Skin epidermis (tissue), 12 donors: ENCODE measurements around the gene PLA2G4A.
A peak's percentile ranks its signal among the peaks of the same experiment; 100 is the strongest.

Source experiments
- H3K27ac ChIP-seq, 21 experiments: fragments of 200-600 bp; sonication (generic) in 11 of 21; one replicate each; pipeline ENCODE4 v1.5.0; 2020; ENCODE audit warnings: mild to moderate bottlenecking in 3 of 21, inconsistent platforms in 2 of 21, moderate library complexity in 2 of 21
- H3K4me3 ChIP-seq, 7 experiments: fragments of 200-600 bp; sonication (generic) in 2 of 7; one replicate each; pipeline ENCODE4 v1.5.0; 2020; ENCODE audit warnings: inconsistent platforms in 2 of 7, mild to moderate bottlenecking in 2 of 7, moderate library complexity in 1 of 7

The PLA2G4A gene

GRCh38 chr1:186828611-186829454, at the start of gene PLA2G4A:
TSS of gene PLA2G4A (plus strand) at chr1:186828949. CDS start at chr1:186854355, 25,406 bp downstream.
- Histone ChIP-seq H3K27ac (peak within 1 kb of the TSS in 20 of 21 experiments; percentile 42 to 88 (median 75)), H3K4me3 (peak within 1 kb of the TSS; percentile 32 to 65 (median 55))

- H3K27ac ChIP-seq, result no peak overlapping the region
- no peak overlapping the region for H3K4me3 ChIP-seq
These were observed 48.7 kb upstream of the PLA2G4A start for GRCh38 chr1:186780076-186780475.

DNA sequence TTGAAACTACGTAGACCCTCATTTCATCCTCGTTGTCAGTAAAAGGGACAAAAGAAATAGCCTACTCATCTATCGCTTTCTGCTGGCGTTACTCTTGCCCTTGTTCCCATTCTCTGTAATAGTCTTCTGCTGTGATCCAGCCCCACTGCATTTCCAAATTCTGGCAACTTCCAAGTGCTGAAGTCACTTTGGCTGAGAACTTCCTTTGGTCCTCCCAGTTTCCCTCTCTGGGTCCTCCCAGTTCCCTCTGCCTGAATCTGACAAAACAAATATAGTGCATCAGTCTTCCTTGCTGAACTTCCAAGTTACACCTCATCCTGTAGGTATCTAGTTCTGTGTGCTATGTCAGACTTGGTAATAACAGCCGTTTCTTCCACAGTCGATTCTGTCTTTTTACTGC, 47.0 kb upstream of the PLA2G4A start:
- Histone ChIP-seq H3K4me3 (no peak overlapping the region), H3K27ac (peak overlapping the region in 1 of 21 experiments; percentile 48)

GRCh38 chr1:186782791-186783190, 46.0 kb upstream of the PLA2G4A start:
- peak overlapping the region in 1 of 21 experiments; percentile 75 for H3K27ac ChIP-seq
- H3K4me3 ChIP-seq, result no peak overlapping the region

GRCh38 chr1:186783193-186783592, 45.6 kb upstream of the PLA2G4A start:
- Histone ChIP-seq H3K4me3 (no peak overlapping the region), H3K27ac (peak overlapping the region in 2 of 21 experiments; percentile 34 to 75)

GRCh38 chr1:186785503-186785902, 43.2 kb upstream of the PLA2G4A start:
- Histone ChIP-seq H3K4me3 (no peak overlapping the region), H3K27ac (no peak overlapping the region)

DNA sequence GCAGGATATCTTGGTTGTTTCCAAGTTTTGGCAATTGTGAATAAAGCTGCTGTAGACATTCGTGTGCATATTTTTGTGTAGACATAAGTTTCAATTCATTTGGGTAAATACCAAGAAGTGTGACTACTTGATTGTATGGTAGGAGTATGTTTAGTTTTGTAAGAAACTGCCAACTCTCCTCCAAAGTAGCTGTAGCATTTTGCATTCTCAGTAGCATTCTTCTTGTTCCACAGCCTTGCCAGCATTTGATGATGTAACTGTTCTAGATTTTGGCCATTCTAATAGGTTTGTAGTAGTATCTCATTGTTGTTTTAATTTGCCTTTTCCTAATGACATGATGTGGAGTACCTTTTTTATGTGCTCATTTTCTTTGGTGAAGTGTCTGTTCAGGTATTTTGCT, 38.6 kb upstream of the PLA2G4A start:
- no peak overlapping the region for H3K4me3 ChIP-seq
- H3K27ac ChIP-seq, result no peak overlapping the region

DNA sequence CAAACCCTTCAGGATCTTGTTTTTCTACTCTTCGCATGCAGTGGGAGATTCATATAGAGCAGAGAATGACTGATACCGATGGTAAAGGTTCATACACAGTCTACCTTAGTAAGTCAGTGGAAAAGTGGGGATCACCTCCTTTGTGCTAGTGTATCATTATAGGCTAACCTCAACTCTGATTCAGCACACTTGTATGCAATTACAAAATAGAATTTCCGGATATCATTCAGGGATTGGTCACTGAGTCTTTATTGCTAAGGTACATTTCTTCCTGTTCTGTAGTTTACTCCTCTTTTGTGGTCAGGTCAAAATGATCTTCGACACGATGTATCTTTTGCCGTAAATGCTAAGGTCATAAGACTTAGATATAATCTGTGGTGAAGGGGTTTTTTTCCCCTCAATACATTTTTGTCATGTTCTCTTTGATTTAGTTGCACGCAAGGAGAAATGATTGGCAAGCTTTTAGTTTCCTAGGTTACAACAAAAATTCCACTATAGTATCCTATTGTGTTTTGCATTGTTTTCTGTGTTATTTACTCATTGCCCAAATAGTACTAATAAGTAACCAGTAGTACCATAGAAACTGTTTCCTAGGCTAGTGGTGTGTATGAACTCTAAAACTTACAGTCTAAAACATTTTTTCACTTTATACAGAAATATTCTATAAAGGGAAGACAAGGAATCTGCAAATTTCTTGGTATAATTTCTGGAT, 35.7 kb upstream of the PLA2G4A start:
- Histone ChIP-seq H3K4me3 (no peak overlapping the region), H3K27ac (no peak overlapping the region)

GRCh38 chr1:186793582-186793927, 35.2 kb upstream of the PLA2G4A start:
- Histone ChIP-seq H3K27ac (no peak overlapping the region), H3K4me3 (no peak overlapping the region)

DNA sequence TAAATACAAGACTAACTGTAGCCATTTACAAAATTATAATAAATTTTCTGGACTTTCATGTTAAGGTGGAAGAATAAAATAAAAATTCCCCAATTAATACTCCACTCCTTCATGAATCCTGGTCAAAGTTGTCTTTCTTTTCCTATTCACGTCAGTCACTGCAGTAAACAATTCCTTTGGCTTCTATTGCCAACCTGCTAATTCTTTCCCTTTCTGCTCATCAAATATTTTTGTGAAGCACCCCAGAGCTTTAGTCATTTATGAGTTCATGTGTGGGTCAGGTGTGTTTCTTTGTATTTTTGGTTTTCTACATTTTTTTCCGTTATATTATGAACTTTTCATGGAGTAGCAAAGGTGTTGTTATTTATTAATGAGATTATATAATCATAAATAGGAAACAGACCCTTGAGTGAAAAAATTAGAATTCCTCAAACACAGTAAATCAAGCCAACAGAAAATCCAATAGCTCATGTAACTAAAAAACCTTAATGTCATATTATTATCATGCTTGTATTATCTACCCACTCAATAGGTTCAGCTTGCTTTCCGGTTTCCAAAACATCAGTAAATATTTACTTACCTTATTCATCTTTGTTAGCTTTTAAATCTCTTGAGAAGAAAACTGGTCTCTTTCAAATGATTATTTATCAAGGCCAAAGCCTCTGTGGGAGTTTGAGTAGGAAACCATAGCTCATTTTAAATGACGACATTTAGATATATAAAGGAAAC, 29.6 kb upstream of the PLA2G4A start:
- no peak overlapping the region for H3K4me3 ChIP-seq
- no peak overlapping the region for H3K27ac ChIP-seq

GRCh38 chr1:186799689-186800054, 29.1 kb upstream of the PLA2G4A start:
- H3K4me3 ChIP-seq, result no peak overlapping the region
- H3K27ac ChIP-seq, result no peak overlapping the region

GRCh38 chr1:186802388-186802787, 26.4 kb upstream of the PLA2G4A start:
- H3K4me3 ChIP-seq, result no peak overlapping the region
- H3K27ac ChIP-seq, result no peak overlapping the region

GRCh38 chr1:186804679-186805078, 24.1 kb upstream of the PLA2G4A start:
- Histone ChIP-seq H3K27ac (no peak overlapping the region), H3K4me3 (no peak overlapping the region)

- H3K27ac ChIP-seq, result no peak overlapping the region
- H3K4me3 ChIP-seq, result no peak overlapping the region
These were observed 22.3 kb upstream of the PLA2G4A start for GRCh38 chr1:186806477-186806876.

DNA sequence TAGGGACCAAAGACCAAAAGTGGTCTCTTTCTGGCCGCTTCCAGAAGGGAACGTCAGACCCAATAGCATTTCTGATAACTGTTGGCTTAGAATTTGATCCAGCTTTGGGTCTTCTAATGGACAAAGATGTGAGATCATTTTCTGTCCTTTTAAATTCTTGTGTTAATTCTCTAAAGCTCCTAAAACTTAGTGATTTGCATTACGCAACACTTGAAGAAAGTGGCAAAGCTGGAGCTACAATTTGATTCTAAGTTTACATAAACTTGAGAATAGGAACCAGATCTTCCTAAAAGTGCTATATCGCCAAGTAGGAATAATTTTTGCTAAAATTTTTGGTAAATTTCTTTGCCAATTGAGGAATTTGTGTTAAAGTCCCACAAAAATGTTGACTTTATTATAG, 21.6 kb upstream of the PLA2G4A start:
- no peak overlapping the region for H3K27ac ChIP-seq
- no peak overlapping the region for H3K4me3 ChIP-seq

DNA sequence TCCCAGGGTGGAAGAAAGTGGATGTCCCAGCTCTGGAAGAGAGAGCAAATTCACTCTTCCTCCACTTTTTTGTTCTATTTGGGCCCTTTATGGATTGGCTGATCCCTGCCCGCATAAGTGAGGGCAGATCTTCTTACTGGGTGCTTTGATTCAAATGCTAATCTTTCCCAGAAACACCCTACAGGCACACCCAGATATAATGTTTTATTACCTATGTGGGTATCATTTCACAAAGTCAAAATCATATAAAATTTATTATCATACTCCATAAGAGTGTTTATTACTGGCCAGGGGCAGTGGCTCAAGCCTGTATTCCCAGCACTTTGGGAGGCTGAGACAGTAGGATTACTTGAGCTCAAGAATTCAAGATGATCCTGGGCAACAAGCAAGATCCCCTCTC, 16.9 kb upstream of the PLA2G4A start:
- H3K27ac ChIP-seq, result no peak overlapping the region
- H3K4me3 ChIP-seq, result no peak overlapping the region

DNA sequence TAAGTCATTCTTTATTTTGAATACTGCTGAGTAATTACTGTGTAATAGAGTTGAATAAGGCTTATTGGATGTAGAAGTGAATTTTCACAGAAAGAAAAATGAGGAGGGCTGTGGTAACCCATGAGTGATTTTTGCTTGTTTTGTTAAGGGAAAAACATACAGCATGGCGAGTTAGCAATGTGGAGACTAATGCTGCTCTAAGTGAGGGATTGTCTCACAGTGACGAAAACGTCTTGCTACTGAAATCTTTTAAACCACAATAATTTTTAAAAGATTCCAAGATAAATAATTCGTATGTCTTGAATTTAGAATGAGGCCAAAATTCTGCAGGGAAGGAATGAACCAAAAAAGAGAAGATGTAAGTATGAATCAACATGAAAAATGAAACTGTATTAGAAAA, 16.2 kb upstream of the PLA2G4A start:
- Histone ChIP-seq H3K4me3 (no peak overlapping the region), H3K27ac (no peak overlapping the region)

DNA sequence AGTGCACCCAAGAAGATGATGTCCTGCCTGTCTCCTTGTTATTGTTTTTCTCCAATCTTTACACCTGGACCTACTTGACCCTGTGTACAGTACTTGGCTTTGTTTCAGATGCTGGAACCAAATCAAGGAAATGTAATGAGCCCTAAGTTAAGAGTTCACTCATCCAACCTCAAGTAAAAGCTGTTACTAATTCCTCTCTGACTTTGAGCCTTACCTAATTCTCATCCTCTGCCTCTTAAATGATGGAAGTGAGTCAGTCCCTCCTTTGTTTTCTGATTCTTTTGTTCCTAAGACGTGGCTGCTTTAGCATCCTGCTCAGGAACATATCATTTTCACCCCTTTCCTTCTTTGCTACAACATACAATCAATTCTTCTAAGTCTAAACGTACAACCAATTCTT, 15.3 kb upstream of the PLA2G4A start:
- Histone ChIP-seq H3K27ac (no peak overlapping the region), H3K4me3 (no peak overlapping the region)

- Histone ChIP-seq H3K27ac (peak overlapping the region in 2 of 21 experiments; percentile 21 to 40), H3K4me3 (no peak overlapping the region)
These were observed 9.6 kb upstream of the PLA2G4A start for GRCh38 chr1:186819126-186819525.

DNA sequence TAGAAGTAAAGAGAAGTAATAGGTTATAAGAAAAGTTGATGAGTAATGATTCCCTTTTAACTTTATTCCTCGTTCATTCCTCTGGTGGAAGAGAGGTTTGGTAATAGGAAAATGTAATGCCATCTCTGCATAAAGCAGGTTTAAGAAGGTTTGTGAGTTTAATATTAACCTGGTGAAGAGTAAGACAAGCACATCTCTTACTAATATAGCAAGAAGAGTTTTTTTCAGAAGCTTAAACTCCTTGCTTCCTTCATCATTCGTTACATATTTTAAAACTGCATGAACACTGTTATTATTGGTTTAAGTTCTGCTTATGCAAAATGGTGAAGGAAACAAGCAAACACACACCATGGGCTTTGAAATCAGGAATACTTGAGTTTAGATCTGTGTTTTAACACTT, 9.2 kb upstream of the PLA2G4A start:
- H3K27ac ChIP-seq, result peak overlapping the region in 4 of 21 experiments; percentile 21 to 51 (median 32)
- no peak overlapping the region for H3K4me3 ChIP-seq
